H9 (cell line): ENCODE data around the gene CHL1. TPM values are rescaled to one million over a fixed set of nuclear protein-coding genes. Genes with fewer than 3 reads are reported as not detected.

ENCODE experiments used
- DNase-seq: peaks from one replicate; pipeline ENCODE4 v3.0.0-alpha.2; 2017
- H2AFZ ChIP-seq: one replicate; pipeline ENCODE4 v1.6.1; 2013; ENCODE audit warnings: mild to moderate bottlenecking, low read length, control low read depth, moderate library complexity
- H2AK5ac ChIP-seq: 2 replicates; pipeline ENCODE4 v1.6.1; 2013; ENCODE audit warnings: low read length, control low read depth, mixed read lengths; ENCODE audit not compliant: insufficient read length
- H2BK120ac ChIP-seq: one replicate; pipeline ENCODE4 v1.6.1; 2013; ENCODE audit warnings: low read depth, mild to moderate bottlenecking, low read length, control low read depth, inconsistent platforms; ENCODE audit not compliant: poor library complexity, severe bottlenecking
- H2BK12ac ChIP-seq: 2 replicates; pipeline ENCODE4 v1.6.1; 2013; ENCODE audit warnings: low read length, control low read depth, mixed read lengths, low read depth; ENCODE audit not compliant: insufficient read length
- H2BK15ac ChIP-seq: 2 replicates; pipeline ENCODE4 v1.6.1; 2013; ENCODE audit warnings: low read depth, low read length, control low read depth
- H2BK20ac ChIP-seq: one replicate; pipeline ENCODE4 v1.6.1; 2013; ENCODE audit warnings: low read depth, mild to moderate bottlenecking, low read length, control low read depth, inconsistent platforms; ENCODE audit not compliant: poor library complexity, severe bottlenecking
- H2BK5ac ChIP-seq: 2 replicates; pipeline ENCODE4 v1.6.1; 2013; ENCODE audit warnings: low read length, control low read depth, mixed read lengths; ENCODE audit not compliant: insufficient read length
- H3K14ac ChIP-seq: 2 replicates; pipeline ENCODE4 v1.6.1; 2013; ENCODE audit warnings: low read length, control low read depth; ENCODE audit not compliant: insufficient read depth
- H3K18ac ChIP-seq: 2 replicates; pipeline ENCODE4 v1.6.1; 2013; ENCODE audit warnings: low read depth, mild to moderate bottlenecking, mixed read lengths, low read length, control low read depth; ENCODE audit not compliant: insufficient read length
- H3K23ac ChIP-seq: 2 replicates; pipeline ENCODE4 v1.6.1; 2013; ENCODE audit warnings: low read length, control low read depth, mixed read lengths, low read depth; ENCODE audit not compliant: insufficient read length
- H3K23me2 ChIP-seq: 2 replicates; pipeline ENCODE4 v1.6.1; 2013; ENCODE audit warnings: low read depth, mild to moderate bottlenecking, mixed read lengths, low read length, control low read depth; ENCODE audit not compliant: insufficient read length, poor library complexity, severe bottlenecking
- H3K27ac ChIP-seq: 2 replicates; pipeline ENCODE4 v1.5.1; 2013; ENCODE audit warnings: low read length, control low read depth, mixed read lengths, low read depth; ENCODE audit not compliant: insufficient read length
- H3K27me3 ChIP-seq: 2 replicates; pipeline ENCODE4 v1.6.1; 2013; ENCODE audit warnings: low read length, control low read depth, inconsistent platforms; ENCODE audit not compliant: insufficient read depth
- H3K4ac ChIP-seq: 2 replicates; pipeline ENCODE4 v1.6.1; 2013; ENCODE audit warnings: low read depth, mild to moderate bottlenecking, control low read depth, inconsistent platforms, low read length, moderate library complexity
- H3K4me1 ChIP-seq: 2 replicates; pipeline ENCODE4 v1.6.1; 2013; ENCODE audit warnings: low read length, control low read depth, inconsistent platforms; ENCODE audit not compliant: insufficient read depth
- H3K4me2 ChIP-seq: 2 replicates; pipeline ENCODE4 v1.6.1; 2013; ENCODE audit warnings: low read length, control low read depth, mixed read lengths; ENCODE audit not compliant: insufficient read length, insufficient read depth
- H3K56ac ChIP-seq: 2 replicates; pipeline ENCODE4 v1.6.1; 2013; ENCODE audit warnings: low read depth, mild to moderate bottlenecking, mixed read lengths, low read length, control low read depth; ENCODE audit not compliant: insufficient read length
- H3K79me1 ChIP-seq: 2 replicates; pipeline ENCODE4 v1.6.1; 2013; ENCODE audit warnings: low read depth, mild to moderate bottlenecking, moderate library complexity, low read length, control low read depth, inconsistent platforms; ENCODE audit not compliant: insufficient read depth, poor library complexity, severe bottlenecking
- H3K79me2 ChIP-seq: 2 replicates; pipeline ENCODE4 v1.6.1; 2013; ENCODE audit warnings: low read length, control low read depth, inconsistent platforms; ENCODE audit not compliant: insufficient read depth
- H3K9ac ChIP-seq: 2 replicates; pipeline ENCODE4 v1.6.1; 2013; ENCODE audit warnings: low read length, control low read depth, mixed read lengths; ENCODE audit not compliant: insufficient read length; ENCODE audit errors: extremely low read depth
- H3K9me3 ChIP-seq: one replicate; pipeline ENCODE4 v1.6.1; 2013; ENCODE audit warnings: low read depth, low read length, inconsistent platforms; ENCODE audit not compliant: control insufficient read depth
- H3T11ph ChIP-seq: one replicate; pipeline ENCODE4 v1.6.1; 2013; ENCODE audit warnings: mild to moderate bottlenecking, low read length, control low read depth, inconsistent platforms
- H4K20me1 ChIP-seq: one replicate; pipeline ENCODE4 v1.6.1; 2013; ENCODE audit not compliant: control insufficient read depth, insufficient read length, insufficient read depth
- H4K5ac ChIP-seq: 2 replicates; pipeline ENCODE4 v1.6.1; 2013; ENCODE audit warnings: low read depth, mild to moderate bottlenecking, mixed read lengths, low read length, control low read depth; ENCODE audit not compliant: insufficient read length
- H4K8ac ChIP-seq: replicated peaks from 2 replicates; pipeline ENCODE4 v1.6.1; 2013; ENCODE audit warnings: low read length, control low read depth, mixed read lengths, low read depth; ENCODE audit not compliant: insufficient read length
- H4K91ac ChIP-seq: 2 replicates; pipeline ENCODE4 v1.6.1; 2013; ENCODE audit warnings: low read depth, mild to moderate bottlenecking, moderate library complexity, mixed read lengths, low read length, control low read depth; ENCODE audit not compliant: insufficient read length
- H3K27ac Mint-ChIP-seq, 3 experiments: 2 replicates in 2 of 3; 3 replicates in 1 of 3; pipeline ENCODE4 v1.8.0; 2020 to 2021; ENCODE audit warnings: mixed read lengths in 3 of 3, mild to moderate bottlenecking in 1 of 3, moderate library complexity in 1 of 3
- H3K27me3 Mint-ChIP-seq: 2 replicates; pipeline ENCODE4 v1.8.0; 2021; ENCODE audit warnings: low read depth, mild to moderate bottlenecking, moderate library complexity, mixed read lengths
- H3K36me3 Mint-ChIP-seq, 3 experiments: 2 replicates in 2 of 3; 3 replicates in 1 of 3; pipeline ENCODE4 v1.8.0; 2020 to 2021; ENCODE audit warnings: low read depth in 3 of 3, mixed read lengths in 3 of 3; ENCODE audit not compliant: insufficient read depth in 1 of 3
- H3K4me1 Mint-ChIP-seq, 2 experiments: 2 replicates each; pipeline ENCODE4 v1.8.0; 2020; ENCODE audit warnings: mixed read lengths in 2 of 2
- H3K4me3 Mint-ChIP-seq, 2 experiments: 2 replicates in 1 of 2; 3 replicates in 1 of 2; pipeline ENCODE4 v1.8.0; 2020 to 2021; ENCODE audit warnings: mild to moderate bottlenecking in 2 of 2, mixed read lengths in 2 of 2, moderate library complexity in 1 of 2
- H3K9me3 Mint-ChIP-seq, 2 experiments: 2 replicates in 1 of 2; 3 replicates in 1 of 2; pipeline ENCODE4 v1.8.0; 2020; ENCODE audit warnings: mild to moderate bottlenecking in 2 of 2, mixed read lengths in 2 of 2, moderate library complexity in 1 of 2
- CTCF ChIP-seq: fragments of 200-600 bp; sonication (generic); conservative IDR thresholded peaks from 3 replicates; pipeline ENCODE4 v1.8.0; 2021; ENCODE audit warnings: antibody characterized with exemption, mild to moderate bottlenecking
- WGBS: extraction: QIAGEN DNeasy Blood & Tissue Kit; methylation state at CpG from one replicate; pipeline ENCODE4 v1.1.7; 2013; ENCODE audit warnings: missing lambda C conversion rate, low lambda C conversion rate, mixed read lengths; ENCODE audit not compliant: insufficient read length; ENCODE audit errors: extremely low coverage; 5-methylcytosine and 5-hydroxymethylcytosine counted together
- total RNA-seq: library from RNA; stranded (reverse); gene quantifications from 2 replicates; pipeline ENCODE4 v1.2.1, GENCODE V29; 2021

CHL1 gene
- total RNA-seq, 1 experiment from 2014 or later: not detected

GRCh38 chr3:330494-331115 lies 134.0 kb downstream of the CHL1 start:
- Histone ChIP-seq H3K79me2 (no peaks in the 10 kb centered on the region), H4K8ac (no peak overlapping the region), H3K23me2 (no peaks in the 10 kb centered on the region), H3K9me3 (no peaks in the 10 kb centered on the region), H3K4ac (no peak overlapping the region), H4K20me1 (no peaks in the 10 kb centered on the region), H3K79me1 (no peaks in the 10 kb centered on the region), H3K27ac (no peak overlapping the region), H3K23ac (no peak overlapping the region), H3K4me2 (no peak overlapping the region), H2AFZ (no peak overlapping the region), H3K9ac (no peak overlapping the region), H4K5ac (no peak overlapping the region), H2BK120ac (no peak overlapping the region), H3T11ph (no peak overlapping the region), H2AK5ac (no peak overlapping the region), H4K91ac (no peak overlapping the region), H3K18ac (no peak overlapping the region), H2BK20ac (no peak overlapping the region), H3K27me3 (no peaks in the 10 kb centered on the region), H3K4me1 (no peaks in the 10 kb centered on the region), H2BK12ac (no peak overlapping the region), H2BK15ac (no peak overlapping the region), H3K56ac (no peak overlapping the region), H2BK5ac (no peak overlapping the region), H3K14ac (no peak overlapping the region)
- H3K27ac Mint-ChIP-seq: no peak overlapping the region
- H3K36me3 Mint-ChIP-seq: no peaks in the 10 kb centered on the region
- H3K4me1 Mint-ChIP-seq: no peaks in the 10 kb centered on the region
- H3K4me3 Mint-ChIP-seq: no peak overlapping the region
- no CpG with 5 or more reads among the region's 1 CpG for WGBS
- no peaks in the 10 kb centered on the region for H3K27me3 Mint-ChIP-seq
- no peak for DNase-seq
- TF ChIP-seq CTCF: no peak
- H3K9me3 Mint-ChIP-seq: no peaks in the 10 kb centered on the region
